IMR-90 (cell line): ENCODE data around the gene CGNL1.

Experiments
- BHLHE40 ChIP-seq: fragments of 150-350 bp; IDR thresholded peaks from 2 replicates; pipeline ENCODE4 v1.6.1; 2016; ENCODE audit warnings: mild to moderate bottlenecking, low read depth, low read length
- CEBPB ChIP-seq: IDR thresholded peaks from 2 replicates; pipeline ENCODE4 v1.6.1; 2012; ENCODE audit warnings: low read depth, low read length, improper control_type of control experiment
- FOS ChIP-seq: fragments of 150-350 bp; IDR thresholded peaks from 2 replicates; pipeline ENCODE4 v1.6.1; 2016; ENCODE audit warnings: low read depth, low read length
- MXI1 ChIP-seq: IDR thresholded peaks from 2 replicates; pipeline ENCODE4 v1.6.1; 2012; ENCODE audit warnings: low read depth, mild to moderate bottlenecking, low read length, moderate library complexity, borderline replicate concordance
- NFE2L2 ChIP-seq: fragments of 150-350 bp; IDR thresholded peaks from 2 replicates; pipeline ENCODE4 v1.6.1; 2016; ENCODE audit warnings: low read depth, mild to moderate bottlenecking, low read length
- POLR2A ChIP-seq: IDR thresholded peaks from 2 replicates; pipeline ENCODE4 v1.6.1; 2012; ENCODE audit warnings: mild to moderate bottlenecking, low read depth, low read length
- RAD21 ChIP-seq: IDR thresholded peaks from 2 replicates; pipeline ENCODE4 v1.6.1; 2012; ENCODE audit warnings: low read length, improper control_type of control experiment
- RCOR1 ChIP-seq: IDR thresholded peaks from 2 replicates; pipeline ENCODE4 v1.6.1; 2012; ENCODE audit warnings: mild to moderate bottlenecking, low read length, improper control_type of control experiment; ENCODE audit not compliant: insufficient replicate concordance
- SMC3 ChIP-seq: fragments of 150-350 bp; IDR thresholded peaks from 2 replicates; pipeline ENCODE4 v1.6.1; 2016; ENCODE audit warnings: low read depth, mild to moderate bottlenecking, antibody characterized with exemption, low read length, moderate library complexity
- TF ChIP-seq, protein P1 (sequence below): conservative IDR thresholded peaks from 2 replicates; pipeline ENCODE4 v1.5.1; 2012; ENCODE audit warnings: mild to moderate bottlenecking, low read depth, low read length, improper control_type of control experiment
- TF ChIP-seq, protein P2 (sequence below): fragments of 150-350 bp; IDR thresholded peaks from 2 replicates; pipeline ENCODE4 v1.6.1; 2016; ENCODE audit warnings: low read depth, mild to moderate bottlenecking, low read length, moderate library complexity, borderline replicate concordance
- TF ChIP-seq, protein P3 (sequence below): fragments of 150-350 bp; IDR thresholded peaks from 2 replicates; pipeline ENCODE4 v1.6.1; 2017; ENCODE audit warnings: mild to moderate bottlenecking, antibody characterized with exemption, low read length, low read depth

DNA sequence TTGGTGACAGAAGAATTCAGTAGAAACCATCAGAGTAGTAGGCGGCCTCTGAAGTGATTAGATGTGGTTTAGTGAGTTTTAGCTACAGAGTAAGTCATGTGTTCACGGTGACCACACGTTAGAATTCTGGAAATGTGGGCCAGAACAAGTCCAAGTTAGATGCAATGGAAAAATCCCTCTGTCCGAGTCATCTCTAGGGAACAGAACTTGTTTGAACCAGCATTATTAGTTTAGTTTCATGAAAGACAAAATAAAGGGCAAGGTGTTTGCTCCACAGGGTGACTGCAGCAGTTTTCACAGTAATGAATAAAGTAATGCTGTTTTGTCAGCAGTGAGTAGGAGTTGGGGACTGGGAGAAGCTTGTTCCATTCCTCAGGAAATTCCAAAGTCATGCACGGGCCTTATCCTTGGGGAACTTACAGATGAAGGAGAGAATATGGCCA is 100.2 kb downstream of the CGNL1 start:
- TF ChIP-seq, protein P1, sequence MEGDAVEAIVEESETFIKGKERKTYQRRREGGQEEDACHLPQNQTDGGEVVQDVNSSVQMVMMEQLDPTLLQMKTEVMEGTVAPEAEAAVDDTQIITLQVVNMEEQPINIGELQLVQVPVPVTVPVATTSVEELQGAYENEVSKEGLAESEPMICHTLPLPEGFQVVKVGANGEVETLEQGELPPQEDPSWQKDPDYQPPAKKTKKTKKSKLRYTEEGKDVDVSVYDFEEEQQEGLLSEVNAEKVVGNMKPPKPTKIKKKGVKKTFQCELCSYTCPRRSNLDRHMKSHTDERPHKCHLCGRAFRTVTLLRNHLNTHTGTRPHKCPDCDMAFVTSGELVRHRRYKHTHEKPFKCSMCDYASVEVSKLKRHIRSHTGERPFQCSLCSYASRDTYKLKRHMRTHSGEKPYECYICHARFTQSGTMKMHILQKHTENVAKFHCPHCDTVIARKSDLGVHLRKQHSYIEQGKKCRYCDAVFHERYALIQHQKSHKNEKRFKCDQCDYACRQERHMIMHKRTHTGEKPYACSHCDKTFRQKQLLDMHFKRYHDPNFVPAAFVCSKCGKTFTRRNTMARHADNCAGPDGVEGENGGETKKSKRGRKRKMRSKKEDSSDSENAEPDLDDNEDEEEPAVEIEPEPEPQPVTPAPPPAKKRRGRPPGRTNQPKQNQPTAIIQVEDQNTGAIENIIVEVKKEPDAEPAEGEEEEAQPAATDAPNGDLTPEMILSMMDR, result no peak
- TF ChIP-seq POLR2A (no peak), RAD21 (no peak), CEBPB (no peak), RCOR1 (no peak), SMC3 (no peak), NFE2L2 (no peak), FOS (no peak), BHLHE40 (peak; percentile 32; the same call in 1 of the 2 replicates), MXI1 (no peak)
- TF ChIP-seq, protein P2, sequence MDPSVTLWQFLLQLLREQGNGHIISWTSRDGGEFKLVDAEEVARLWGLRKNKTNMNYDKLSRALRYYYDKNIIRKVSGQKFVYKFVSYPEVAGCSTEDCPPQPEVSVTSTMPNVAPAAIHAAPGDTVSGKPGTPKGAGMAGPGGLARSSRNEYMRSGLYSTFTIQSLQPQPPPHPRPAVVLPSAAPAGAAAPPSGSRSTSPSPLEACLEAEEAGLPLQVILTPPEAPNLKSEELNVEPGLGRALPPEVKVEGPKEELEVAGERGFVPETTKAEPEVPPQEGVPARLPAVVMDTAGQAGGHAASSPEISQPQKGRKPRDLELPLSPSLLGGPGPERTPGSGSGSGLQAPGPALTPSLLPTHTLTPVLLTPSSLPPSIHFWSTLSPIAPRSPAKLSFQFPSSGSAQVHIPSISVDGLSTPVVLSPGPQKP, result no peak
- TF ChIP-seq, protein P3, sequence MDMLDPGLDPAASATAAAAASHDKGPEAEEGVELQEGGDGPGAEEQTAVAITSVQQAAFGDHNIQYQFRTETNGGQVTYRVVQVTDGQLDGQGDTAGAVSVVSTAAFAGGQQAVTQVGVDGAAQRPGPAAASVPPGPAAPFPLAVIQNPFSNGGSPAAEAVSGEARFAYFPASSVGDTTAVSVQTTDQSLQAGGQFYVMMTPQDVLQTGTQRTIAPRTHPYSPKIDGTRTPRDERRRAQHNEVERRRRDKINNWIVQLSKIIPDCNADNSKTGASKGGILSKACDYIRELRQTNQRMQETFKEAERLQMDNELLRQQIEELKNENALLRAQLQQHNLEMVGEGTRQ, result no peak; the same call in 1 of the 2 replicates
